Transverse colon (tissue), 4 donors: Measurements from ENCODE around the gene RNF114.

Experiments used
- POLR2A ChIP-seq: fragments of 450-650 bp; IDR thresholded peaks from one replicate; pipeline ENCODE4 v1.6.1; 2016; ENCODE audit warnings: antibody characterized with exemption, mild to moderate bottlenecking, moderate library complexity
- POLR2AphosphoS5 ChIP-seq, 3 donors: sonication (generic); formaldehyde crosslinking; IDR thresholded peaks; one replicate each; pipeline ENCODE4 v1.6.1; 2016; ENCODE audit warnings: antibody characterized with exemption in 3 of 3
- TF ChIP-seq, protein P1 (sequence below), 5 experiments: fragments of 200-600 bp in 3 of 5; fragments of 450-650 bp in 2 of 5; sonication (generic) in 3 of 5; IDR thresholded peaks; 1 replicate in 2 of 5; 2 replicates in 3 of 5; pipeline ENCODE4 v1.5.1; 2016 to 2017; ENCODE audit warnings: antibody characterized with exemption in 5 of 5, inconsistent platforms in 3 of 5, mild to moderate bottlenecking in 2 of 5, moderate library complexity in 1 of 5

- TF ChIP-seq, protein P1, sequence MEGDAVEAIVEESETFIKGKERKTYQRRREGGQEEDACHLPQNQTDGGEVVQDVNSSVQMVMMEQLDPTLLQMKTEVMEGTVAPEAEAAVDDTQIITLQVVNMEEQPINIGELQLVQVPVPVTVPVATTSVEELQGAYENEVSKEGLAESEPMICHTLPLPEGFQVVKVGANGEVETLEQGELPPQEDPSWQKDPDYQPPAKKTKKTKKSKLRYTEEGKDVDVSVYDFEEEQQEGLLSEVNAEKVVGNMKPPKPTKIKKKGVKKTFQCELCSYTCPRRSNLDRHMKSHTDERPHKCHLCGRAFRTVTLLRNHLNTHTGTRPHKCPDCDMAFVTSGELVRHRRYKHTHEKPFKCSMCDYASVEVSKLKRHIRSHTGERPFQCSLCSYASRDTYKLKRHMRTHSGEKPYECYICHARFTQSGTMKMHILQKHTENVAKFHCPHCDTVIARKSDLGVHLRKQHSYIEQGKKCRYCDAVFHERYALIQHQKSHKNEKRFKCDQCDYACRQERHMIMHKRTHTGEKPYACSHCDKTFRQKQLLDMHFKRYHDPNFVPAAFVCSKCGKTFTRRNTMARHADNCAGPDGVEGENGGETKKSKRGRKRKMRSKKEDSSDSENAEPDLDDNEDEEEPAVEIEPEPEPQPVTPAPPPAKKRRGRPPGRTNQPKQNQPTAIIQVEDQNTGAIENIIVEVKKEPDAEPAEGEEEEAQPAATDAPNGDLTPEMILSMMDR (IDR thresholded peaks at IDR 0.05): no peak
- TF ChIP-seq POLR2A (no peak), POLR2AphosphoS5 (IDR thresholded peaks at IDR 0.05) (no peak)
Measured at GRCh38 chr20:49981218-49982071, 45.2 kb downstream of the RNF114 start.
